Liver (tissue), 9 donors: ENCODE data around the gene ATF2. TPM values are rescaled to one million over a fixed set of nuclear protein-coding genes. Genes with fewer than 3 reads are reported as not detected.

Experiments used
- DNase-seq: peaks from one replicate; pipeline ENCODE4 v3.0.0-alpha.2; 2017; ENCODE audit warnings: low spot score
- H3K27ac ChIP-seq, 2 donors: one replicate each; pipeline ENCODE4 v1.7.0; 2013; ENCODE audit warnings: inconsistent platforms in 2 of 2, low read length in 2 of 2, control low read depth in 1 of 2, low read depth in 1 of 2, mild to moderate bottlenecking in 1 of 2
- H3K27me3 ChIP-seq, 4 donors: one replicate each; pipeline versions ENCODE4 v1.6.1 to v1.7.0; 2013; ENCODE audit warnings: low read length in 3 of 4, inconsistent platforms in 1 of 4, mild to moderate bottlenecking in 1 of 4, moderate library complexity in 1 of 4; ENCODE audit not compliant: control insufficient read depth in 4 of 4, insufficient read depth in 4 of 4
- H3K36me3 ChIP-seq, 4 donors: one replicate each; pipeline versions ENCODE4 v1.6.1 to v1.7.0; 2013; ENCODE audit warnings: low read length in 3 of 4, mild to moderate bottlenecking in 3 of 4, low read depth in 1 of 4, moderate library complexity in 1 of 4; ENCODE audit not compliant: control insufficient read depth in 4 of 4, insufficient read depth in 3 of 4
- H3K4me1 ChIP-seq, 4 donors: one replicate each; pipeline versions ENCODE4 v1.6.1 to v1.7.0; 2013; ENCODE audit warnings: low read length in 3 of 4, mild to moderate bottlenecking in 3 of 4, moderate library complexity in 1 of 4; ENCODE audit not compliant: control insufficient read depth in 4 of 4, insufficient read depth in 4 of 4
- H3K4me3 ChIP-seq, 3 donors: one replicate each; pipeline versions ENCODE4 v1.6.1 to v1.7.0; 2013; ENCODE audit warnings: low read length in 3 of 3, control low read depth in 1 of 3, low read depth in 1 of 3, mild to moderate bottlenecking in 1 of 3
- H3K9ac ChIP-seq, 2 donors: one replicate each; pipeline ENCODE4 v1.7.0; 2013; ENCODE audit warnings: low read length in 2 of 2, mild to moderate bottlenecking in 2 of 2, moderate library complexity in 2 of 2, control low read depth in 1 of 2, low read depth in 1 of 2
- H3K9me3 ChIP-seq, 4 donors: one replicate each; pipeline versions ENCODE4 v1.6.1 to v1.7.0; 2013; ENCODE audit warnings: low read length in 3 of 4; ENCODE audit not compliant: control insufficient read depth in 4 of 4
- ATF3 ChIP-seq: IDR thresholded peaks from 2 replicates; pipeline ENCODE4 v1.6.1; 2016; ENCODE audit warnings: antibody characterized with exemption
- CTCF ChIP-seq: fragments of 150-350 bp; IDR thresholded peaks from 2 replicates; pipeline ENCODE4 v1.5.1; 2017; ENCODE audit warnings: improper control_type of control experiment, low read depth, low read length; ENCODE audit not compliant: missing input control
- EGR1 ChIP-seq, 2 donors: IDR thresholded peaks; 2 replicates each; pipeline ENCODE4 v1.6.1; 2016 to 2018; ENCODE audit warnings: antibody characterized with exemption in 2 of 2, low read depth in 2 of 2
- FOXA1 ChIP-seq: IDR thresholded peaks from 2 replicates; pipeline ENCODE4 v1.6.1; 2016; ENCODE audit warnings: antibody characterized with exemption
- FOXA2 ChIP-seq: IDR thresholded peaks from 2 replicates; pipeline ENCODE4 v1.6.1; 2016; ENCODE audit warnings: antibody characterized with exemption
- GABPA ChIP-seq, 2 donors: IDR thresholded peaks in 1 of 2; conservative IDR thresholded peaks in 1 of 2; 2 replicates each; pipeline ENCODE4 v1.6.1; 2016; ENCODE audit warnings: antibody characterized with exemption in 2 of 2, mild to moderate bottlenecking in 1 of 2, moderate library complexity in 1 of 2
- HNF4G ChIP-seq: IDR thresholded peaks from 2 replicates; pipeline ENCODE4 v1.6.1; 2016; ENCODE audit warnings: antibody characterized with exemption
- JUND ChIP-seq, 2 donors: IDR thresholded peaks; 2 replicates each; pipeline ENCODE4 v1.6.1; 2016; ENCODE audit warnings: antibody characterized with exemption in 2 of 2
- MAX ChIP-seq: IDR thresholded peaks from 2 replicates; pipeline ENCODE4 v1.6.1; 2016; ENCODE audit warnings: antibody characterized with exemption
- NR2F2 ChIP-seq: IDR thresholded peaks from 2 replicates; pipeline ENCODE4 v1.6.1; 2016; ENCODE audit warnings: antibody characterized with exemption
- REST ChIP-seq: IDR thresholded peaks from 2 replicates; pipeline ENCODE4 v1.6.1; 2016; ENCODE audit warnings: antibody characterized with exemption, mild to moderate bottlenecking
- RXRA ChIP-seq, 2 donors: IDR thresholded peaks; 2 replicates each; pipeline ENCODE4 v1.6.1; 2017 to 2018; ENCODE audit warnings: antibody characterized with exemption in 2 of 2, mild to moderate bottlenecking in 1 of 2
- SP1 ChIP-seq: IDR thresholded peaks from 2 replicates; pipeline ENCODE4 v1.6.1; 2018; ENCODE audit warnings: antibody characterized with exemption, mild to moderate bottlenecking
- YY1 ChIP-seq: IDR thresholded peaks from 2 replicates; pipeline ENCODE4 v1.6.1; 2016; ENCODE audit warnings: antibody characterized with exemption, mild to moderate bottlenecking
- ZBTB33 ChIP-seq: IDR thresholded peaks from 2 replicates; pipeline ENCODE4 v1.6.1; 2016; ENCODE audit warnings: antibody characterized with exemption
- WGBS: extraction: QIAGEN DNeasy Blood & Tissue Kit; methylation state at CpG from one replicate; pipeline ENCODE4 v1.1.7; 2013; 5-methylcytosine and 5-hydroxymethylcytosine counted together
- polyA plus RNA-seq, 2 donors: library from polyadenylated mRNA; stranded (reverse) in 1 of 2; unstranded in 1 of 2; fragments of 200-250 nt in 1 of 2; fragments of >200 nt in 1 of 2; fragmentation: Nextera tagmentation in 1 of 2; extraction: Ambion mirVana in 1 of 2; gene quantifications; one replicate each; pipeline versions ENCODE4 v1.2.1 to v1.2.3, GENCODE V29; 2013 to 2015
- total RNA-seq, 2 donors: library from RNA; depleted of rRNA; stranded (reverse); fragments of >200 nt; gene quantifications; one replicate each; pipeline ENCODE4 v1.2.3, GENCODE V29; 2014
- donor health status: healthy.
- donor health status: healthy.
- donor health status: healthy.
- donor health status: healthy.
- donor health status: healthy.

The ATF2 gene
- total and polyA plus RNA-seq, 4 donors: 10.4 to 34.0 (median 17.2) TPM

- DNase-seq: no peak
- 98% methylated on average over 8 of the region's 8 CpGs for WGBS
- peaks cover 3 to 15% (median 7%) of the 10 kb centered on the region in 4 donors for H3K4me1 ChIP-seq
- no peaks in the 10 kb centered on the region for H3K27me3 ChIP-seq
- no peak overlapping the region for H3K4me3 ChIP-seq
- no peak overlapping the region for H3K9ac ChIP-seq
- no peaks in the 10 kb centered on the region for H3K36me3 ChIP-seq
- H3K27ac ChIP-seq: no peak overlapping the region
- no peaks in the 10 kb centered on the region for H3K9me3 ChIP-seq
- TF ChIP-seq GABPA (IDR thresholded peaks at IDR 0.05 in 1 of 2, conservative IDR thresholded peaks at IDR 0.05 in 1 of 2) (no peak), HNF4G (no peak), EGR1 (IDR thresholded peaks at IDR 0.05; ENCODE audit: low read depth in 2 of 2) (no peak), ZBTB33 (no peak), RXRA (IDR thresholded peaks at IDR 0.05) (no peak), NR2F2 (no peak), CTCF (no peak), SP1 (no peak), YY1 (no peak), JUND (IDR thresholded peaks at IDR 0.05) (no peak), MAX (no peak), ATF3 (no peak), FOXA1 (no peak)
Measured at GRCh38 chr2:175164235-175164634, 3.8 kb downstream of the ATF2 start.

- DNase-seq: no peak
- Histone ChIP-seq H3K4me1 (no peaks in the 10 kb centered on the region), H3K27me3 (no peaks in the 10 kb centered on the region), H3K9me3 (no peaks in the 10 kb centered on the region), H3K27ac (no peak overlapping the region), H3K36me3 (peaks cover 0 to 2% (median 0%) of the 10 kb centered on the region in 4 donors), H3K4me3 (no peak overlapping the region), H3K9ac (no peak overlapping the region)
- TF ChIP-seq GABPA (IDR thresholded peaks at IDR 0.05 in 1 of 2, conservative IDR thresholded peaks at IDR 0.05 in 1 of 2) (no peak), ATF3 (no peak), CTCF (no peak), REST (no peak), HNF4G (no peak), RXRA (IDR thresholded peaks at IDR 0.05) (no peak), ZBTB33 (no peak), FOXA2 (no peak), EGR1 (IDR thresholded peaks at IDR 0.05; ENCODE audit: low read depth in 2 of 2) (no peak)
- 98% methylated on average over 4 of the region's 4 CpGs for WGBS
Measured at GRCh38 chr2:175158894-175159293, 9.1 kb downstream of the ATF2 start.
